ENCODE data around the gene MRTFA. TPM values are rescaled to one million over a fixed set of nuclear protein-coding genes. Genes with fewer than 3 reads are reported as not detected.
"Not testable (repeated sequence)": the region's sequence is repeated elsewhere in the genome, so short reads cannot be mapped to it uniquely, and the experiment has no call there.

The MRTFA gene
- polyA plus RNA-seq, 4 donors: 19.6 to 32.0 (median 28.0) TPM

GRCh38 chr22:40633036-40633435, 3.5 kb downstream of the MRTFA start:
- DNase-seq (ENCODE audit: low read depth in 4 of 4, low spot score in 2 of 4): no peak

GRCh38 chr22:40631925-40632324, 4.6 kb downstream of the MRTFA start:
- no peak for DNase-seq (ENCODE audit: low read depth in 4 of 4, low spot score in 2 of 4)

DNA sequence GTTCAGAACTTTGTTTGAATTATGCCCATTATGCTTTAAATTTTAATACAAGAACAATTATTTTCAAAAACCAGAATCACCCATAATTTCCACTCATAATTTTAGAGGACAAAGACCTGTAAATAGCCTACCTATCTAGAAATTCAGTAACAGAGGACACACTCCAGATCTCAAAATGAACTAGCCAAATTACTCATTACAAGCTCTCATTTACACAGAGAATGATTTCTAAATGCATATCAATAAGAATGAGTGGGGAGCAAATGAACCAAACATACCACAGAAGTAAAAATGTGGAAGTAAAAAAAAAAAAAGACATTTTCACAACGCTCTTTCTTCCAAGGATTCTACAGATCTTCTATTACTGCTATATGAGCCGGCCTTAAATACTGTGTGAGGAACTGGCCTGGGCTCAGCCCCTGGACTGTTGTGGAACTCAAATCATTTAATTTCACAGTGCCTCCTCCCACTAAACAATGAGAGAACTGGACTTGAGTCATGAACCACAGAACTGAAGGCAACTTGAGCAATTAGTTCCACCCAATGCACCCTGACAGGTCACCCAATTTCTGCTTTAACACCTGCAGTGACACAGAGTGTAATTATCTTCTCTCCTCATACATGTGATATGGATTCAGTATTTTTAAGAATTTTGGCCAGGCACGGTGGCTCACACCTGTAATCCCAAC, 8.0 kb downstream of the MRTFA start:
- no peak for DNase-seq (ENCODE audit: low read depth in 4 of 4, low spot score in 2 of 4)

DNA sequence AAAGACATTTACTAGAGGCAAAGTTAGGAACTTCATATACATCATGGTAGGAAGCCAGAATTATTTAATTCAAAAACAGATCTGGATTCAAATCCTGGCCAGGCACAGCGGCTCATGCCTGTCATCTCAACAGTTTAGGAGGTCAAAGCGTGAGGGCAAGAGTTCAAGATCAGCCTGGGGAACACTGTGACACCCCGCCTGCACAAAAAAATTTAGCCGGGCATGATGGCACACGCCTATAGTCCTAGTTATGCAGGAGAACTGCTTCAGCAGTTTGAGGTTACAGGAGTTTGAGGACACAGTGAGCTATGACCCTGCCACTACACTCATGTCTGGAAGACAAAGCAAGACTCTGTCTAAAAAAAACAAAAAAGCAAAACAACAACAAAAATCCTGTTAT, 8.9 kb downstream of the MRTFA start:
- no peak for DNase-seq (ENCODE audit: low read depth in 4 of 4, low spot score in 2 of 4)

GRCh38 chr22:40626851-40627250, 9.7 kb downstream of the MRTFA start:
- DNase-seq (ENCODE audit: low read depth in 4 of 4, low spot score in 2 of 4): no peak

- DNase-seq (ENCODE audit: low read depth in 4 of 4, low spot score in 2 of 4): not testable (repeated sequence)
Observed at GRCh38 chr22:40625794-40626193, 10.7 kb downstream of the MRTFA start.

- not testable (repeated sequence) for DNase-seq (ENCODE audit: low read depth in 4 of 4, low spot score in 2 of 4)
Observed at GRCh38 chr22:40625281-40625680, 11.2 kb downstream of the MRTFA start.

- no peak for DNase-seq (ENCODE audit: low read depth in 4 of 4, low spot score in 2 of 4)
Observed at GRCh38 chr22:40624770-40625169, 11.7 kb downstream of the MRTFA start.

DNA sequence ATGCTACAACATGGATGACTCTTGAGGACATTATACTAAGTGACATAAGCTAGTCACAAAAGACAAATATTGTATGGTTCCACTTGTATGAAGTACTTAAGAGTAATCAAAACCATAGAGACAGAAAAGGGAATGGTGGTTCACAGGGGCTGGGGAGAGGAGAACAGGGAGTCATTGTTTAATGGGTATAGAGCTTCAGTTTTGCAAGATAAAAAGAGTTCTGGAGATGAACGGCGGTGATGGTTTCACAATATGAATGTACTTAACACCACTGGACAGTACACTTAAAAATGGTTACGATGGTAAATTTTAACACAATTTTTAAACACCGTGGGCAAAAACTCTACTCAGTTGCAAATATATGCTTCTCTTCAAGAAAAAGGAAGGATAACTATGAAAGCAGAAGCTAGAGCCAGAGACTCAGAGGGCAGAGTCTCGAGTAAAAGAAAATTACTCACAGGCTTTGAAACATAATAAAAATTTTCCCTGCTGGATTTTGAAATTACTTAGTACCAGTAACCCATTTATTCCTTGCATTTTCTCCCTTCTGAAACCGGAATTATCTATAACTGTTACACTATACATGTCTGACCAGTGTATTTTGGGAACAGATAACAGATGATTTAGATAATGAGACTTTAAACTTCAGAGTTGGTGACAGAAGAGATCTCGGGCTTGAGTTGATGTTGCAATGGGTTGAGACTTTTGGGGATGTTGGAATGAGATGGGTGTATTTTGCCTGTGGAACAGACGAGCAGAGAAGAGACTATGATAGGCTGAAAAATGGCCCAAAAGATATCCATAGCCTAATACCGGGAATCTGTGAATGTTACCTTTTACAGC, 15.0 kb downstream of the MRTFA start:
- DNase-seq (ENCODE audit: low read depth in 4 of 4, low spot score in 2 of 4): no peak

DNA sequence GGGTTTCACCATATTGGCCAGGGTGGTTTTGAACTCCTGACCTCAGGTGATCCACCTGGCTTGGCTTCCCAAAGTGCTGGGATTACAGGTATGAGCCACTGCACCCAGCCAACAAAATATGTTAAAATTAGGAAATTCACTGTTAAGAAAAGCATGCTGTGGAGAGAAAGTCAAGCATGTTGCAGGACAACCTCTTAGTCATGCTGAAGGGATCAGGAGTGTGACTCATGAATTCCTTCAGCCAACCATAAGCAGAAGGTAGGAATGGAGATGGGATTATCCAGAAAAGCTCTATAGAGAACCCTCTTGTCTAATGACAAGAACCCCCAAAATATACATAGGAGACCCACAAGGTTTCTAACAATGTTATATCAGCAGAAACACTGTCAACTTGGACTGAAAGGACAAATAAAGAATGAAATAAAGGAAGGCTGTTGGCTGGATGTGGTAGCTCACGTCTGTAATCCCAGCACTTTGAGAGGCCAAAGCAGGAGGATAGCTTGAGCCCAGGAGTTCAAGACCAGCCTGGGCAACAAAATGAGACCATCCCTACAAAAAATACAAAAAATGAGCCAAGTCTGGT, 16.0 kb downstream of the MRTFA start:
- no peak for DNase-seq (ENCODE audit: low read depth in 4 of 4, low spot score in 2 of 4)

DNA sequence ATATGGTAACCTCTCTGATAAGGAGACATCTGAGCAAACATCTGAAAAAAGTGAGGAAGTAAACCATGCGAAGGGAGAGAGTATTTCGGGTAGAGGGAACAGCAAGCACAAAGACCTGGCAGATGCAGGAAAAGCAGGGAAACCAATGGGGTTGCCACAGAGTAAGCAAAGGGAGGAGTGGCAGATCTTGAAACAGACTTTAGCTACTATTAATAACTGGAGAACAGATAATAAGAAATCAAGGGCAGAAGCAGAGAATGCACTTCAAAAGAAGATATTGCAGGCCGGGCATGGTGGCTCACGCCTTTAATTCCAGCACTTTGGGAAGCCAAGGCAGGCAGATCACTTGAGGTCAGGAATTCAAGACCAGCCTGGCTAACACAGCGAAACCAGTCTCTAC, 18.1 kb downstream of the MRTFA start:
- no peak for DNase-seq (ENCODE audit: low read depth in 4 of 4, low spot score in 2 of 4)

GRCh38 chr22:40616578-40616977, 19.9 kb downstream of the MRTFA start:
- no peak for DNase-seq (ENCODE audit: low read depth in 4 of 4, low spot score in 2 of 4)

- no peak for DNase-seq (ENCODE audit: low read depth in 4 of 4, low spot score in 2 of 4)
Observed at GRCh38 chr22:40613067-40613466, 23.5 kb downstream of the MRTFA start.

DNA sequence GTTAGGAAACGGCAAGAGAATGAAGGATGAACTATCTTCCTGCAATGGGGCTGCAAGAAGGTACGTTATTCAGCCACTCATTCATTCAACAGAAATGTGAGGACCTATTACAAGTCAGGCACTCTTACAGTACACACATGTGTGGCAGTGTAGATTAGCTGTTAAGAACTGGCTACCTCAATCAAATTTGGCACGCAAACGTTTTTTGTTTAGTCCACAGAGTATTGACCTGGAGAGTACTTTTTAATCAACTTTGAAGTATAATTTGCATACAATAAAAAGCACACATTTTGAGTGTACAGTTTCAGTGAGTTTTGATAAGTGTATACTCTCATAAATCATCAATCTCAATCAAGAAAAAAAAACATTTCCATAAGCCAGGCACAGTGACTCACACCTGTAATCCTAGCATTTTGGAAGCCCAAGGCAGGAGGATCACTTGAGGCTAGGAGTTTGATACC, 24.2 kb downstream of the MRTFA start:
- no peak for DNase-seq (ENCODE audit: low read depth in 4 of 4, low spot score in 2 of 4)

DNA sequence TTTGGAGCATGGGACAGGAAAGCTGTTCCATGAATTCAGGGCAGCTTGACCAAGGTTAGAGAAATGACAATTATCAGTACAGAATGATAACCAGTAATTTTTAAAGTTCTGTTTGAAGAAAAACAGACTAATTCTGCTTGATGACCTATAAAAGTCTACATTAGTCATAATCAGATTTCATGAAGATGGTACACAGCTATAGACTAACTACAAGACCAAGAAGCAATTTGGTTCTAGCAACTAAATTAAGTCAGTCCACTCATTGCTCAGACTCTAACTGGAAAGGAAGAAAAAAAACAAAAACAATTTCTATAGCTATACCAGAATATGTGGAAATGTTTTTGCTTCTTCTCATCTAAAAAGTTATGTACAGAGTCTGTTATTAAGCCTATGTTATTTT, 24.9 kb downstream of the MRTFA start:
- DNase-seq (ENCODE audit: low read depth in 4 of 4, low spot score in 2 of 4): no peak

- no peak for DNase-seq (ENCODE audit: low read depth in 4 of 4, low spot score in 2 of 4)
Observed at GRCh38 chr22:40610329-40610850, 26.1 kb downstream of the MRTFA start.

DNA sequence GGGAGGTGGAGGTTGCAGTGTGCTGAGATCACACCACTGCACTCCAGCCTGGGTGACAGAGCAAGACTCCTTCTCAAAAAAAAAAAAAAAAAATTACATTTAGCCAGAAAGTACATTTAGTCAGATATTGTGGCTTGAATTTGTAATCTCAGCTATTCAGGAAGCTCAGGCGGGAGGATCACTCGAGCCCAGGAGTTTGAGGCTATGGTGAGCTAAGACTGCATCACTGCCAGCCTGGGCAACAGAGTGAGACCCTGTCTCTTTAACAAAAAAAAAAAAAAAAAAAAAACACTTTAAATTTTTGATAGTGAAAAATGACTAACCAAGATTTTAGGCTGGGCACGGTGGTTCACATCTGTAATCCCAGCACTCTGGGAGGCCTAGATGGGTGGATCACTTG, 27.3 kb downstream of the MRTFA start:
- DNase-seq (ENCODE audit: low read depth in 4 of 4, low spot score in 2 of 4): no peak

- no peak for DNase-seq (ENCODE audit: low read depth in 4 of 4, low spot score in 2 of 4)
Observed at GRCh38 chr22:40607506-40607905, 29.0 kb downstream of the MRTFA start.

DNA sequence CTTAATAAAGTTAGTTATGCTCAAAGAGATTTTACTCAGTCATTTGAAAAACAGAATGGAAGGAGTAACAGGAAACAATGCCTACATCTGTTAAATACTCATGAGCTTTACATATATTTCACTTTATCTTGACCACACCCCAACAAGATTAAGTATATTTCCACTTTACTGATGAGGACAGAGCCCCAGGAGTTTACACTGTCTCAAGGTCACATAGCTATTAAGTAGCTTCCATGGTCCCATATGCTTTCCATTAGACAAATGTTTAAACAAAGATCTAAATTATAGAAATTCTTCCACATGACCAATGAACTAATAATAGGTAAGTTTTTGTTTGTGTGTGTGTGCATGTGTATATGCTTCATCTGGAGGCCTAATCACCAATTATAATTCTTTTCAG, 30.2 kb downstream of the MRTFA start:
- no peak for DNase-seq (ENCODE audit: low read depth in 4 of 4, low spot score in 2 of 4)

GRCh38 chr22:40605761-40606160, 30.8 kb downstream of the MRTFA start:
- DNase-seq (ENCODE audit: low read depth in 4 of 4, low spot score in 2 of 4): no peak

- DNase-seq (ENCODE audit: low read depth in 4 of 4, low spot score in 2 of 4): no peak
Observed at GRCh38 chr22:40603088-40603605, 33.4 kb downstream of the MRTFA start.

Measured in left renal cortex interstitium (tissue), 4 donors.